HPDE6-E6E7 (cell line): ENCODE results near the gene PSPH.
A peak's percentile ranks its signal among the peaks of the same experiment; 100 is the strongest.
"Not testable (repeated sequence)": the region's sequence is repeated elsewhere in the genome, so short reads cannot be mapped to it uniquely, and the experiment has no call there.

ENCODE experiments used
- DNase-seq: peaks from one replicate; pipeline ENCODE4 v3.0.0; 2011; ENCODE audit warnings: missing footprints; ENCODE audit errors: extremely low spot score

The PSPH gene

GRCh38 chr7:56063500-56063881 is 12.2 kb upstream of the PSPH start:
- no peak for DNase-seq

DNA sequence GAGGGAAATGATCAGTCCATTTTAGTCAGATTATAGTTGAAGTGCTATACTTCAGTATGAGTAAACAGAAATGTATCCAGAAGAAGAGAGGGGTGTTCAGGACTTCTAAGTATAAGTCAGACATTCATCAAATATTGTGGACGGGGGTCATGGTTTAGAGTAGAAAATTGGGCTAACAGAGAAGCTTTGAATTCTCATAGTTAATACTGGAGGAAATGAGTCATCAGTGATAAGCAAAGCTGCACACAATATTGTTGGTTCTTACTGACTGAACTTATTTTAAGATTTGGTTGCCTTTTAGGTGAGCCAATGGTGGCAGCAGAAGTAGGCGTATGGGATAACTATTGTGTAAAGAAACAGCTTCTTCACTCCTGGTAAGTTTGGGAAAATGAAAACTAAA is 11.1 kb upstream of the PSPH start:
- DNase-seq: no peak

DNA sequence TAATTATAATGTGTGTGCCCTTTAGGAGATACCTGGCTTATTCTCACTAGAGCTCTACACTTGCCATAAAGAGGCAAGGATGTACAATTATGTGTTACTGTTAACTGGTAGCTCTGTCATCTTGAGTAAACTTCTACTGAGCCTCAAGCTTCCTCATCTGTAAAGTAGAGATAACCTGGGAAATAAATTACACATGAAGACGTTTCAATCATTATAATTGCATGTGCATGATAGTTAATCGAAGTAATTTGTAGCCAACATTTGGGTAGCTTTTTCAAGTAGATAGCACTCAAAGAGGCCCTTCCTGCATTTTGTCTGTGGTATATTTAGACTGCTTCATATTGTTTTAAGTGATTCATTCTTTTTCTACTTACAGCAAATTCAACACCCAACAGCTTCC is 2.7 kb upstream of the PSPH start:
- no peak for DNase-seq

DNA sequence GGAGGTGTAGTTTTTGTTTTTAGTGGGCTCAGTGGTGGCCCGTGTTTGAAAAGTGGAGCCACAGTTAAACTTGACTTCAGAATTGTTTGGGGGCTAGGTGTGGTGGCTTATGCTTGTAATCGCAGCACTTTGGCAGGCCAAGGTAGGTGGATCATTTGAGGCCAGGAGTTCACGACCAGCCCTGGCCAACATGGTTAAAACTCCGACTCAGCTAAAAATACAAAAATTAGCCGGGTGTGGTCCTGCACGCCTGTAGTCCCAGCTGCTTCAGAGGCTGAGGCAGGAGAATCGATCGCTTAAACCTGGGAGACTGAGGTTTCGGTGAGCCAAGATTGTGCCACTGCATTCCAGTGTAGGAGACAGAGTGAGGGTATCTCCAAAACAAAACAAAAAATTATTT is 2.1 kb upstream of the PSPH start:
- DNase-seq: no peak

DNA sequence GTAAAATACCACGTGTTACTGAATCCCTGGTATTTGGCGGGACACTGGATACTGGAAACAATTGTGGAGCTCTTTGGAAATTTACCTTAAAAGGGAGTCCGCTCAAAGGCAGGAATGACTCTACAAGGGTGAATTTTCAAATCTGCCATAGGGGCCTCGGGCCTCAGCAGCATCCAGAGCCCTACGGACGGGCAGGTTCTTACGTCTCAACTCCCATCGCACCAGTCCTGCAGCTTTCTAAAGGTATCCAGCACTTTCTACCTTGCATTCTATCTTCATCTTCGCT is 248 bp downstream of the PSPH start:
- peak; percentile 8 for DNase-seq

DNA sequence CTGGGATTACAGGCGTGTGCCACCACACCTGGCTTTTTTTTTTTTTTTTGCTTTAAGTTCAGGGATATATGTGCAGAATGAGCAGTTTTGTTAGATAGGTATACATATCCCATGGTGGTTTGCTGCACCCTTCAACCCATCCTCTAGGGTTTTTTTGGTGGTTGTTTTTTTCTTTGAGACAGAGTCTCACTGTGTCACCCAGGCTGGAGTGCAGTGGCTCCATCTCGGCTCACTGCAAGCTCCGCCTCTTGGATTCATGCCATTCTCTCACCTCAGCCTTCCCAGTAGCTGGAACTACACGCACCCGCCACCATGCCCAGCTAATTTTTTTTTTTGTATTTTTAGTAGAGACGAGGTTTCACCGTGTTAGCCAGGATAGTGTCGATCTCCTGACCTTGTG is 2.5 kb downstream of the PSPH start:
- DNase-seq: not testable (repeated sequence)

GRCh38 chr7:56048245-56048644 is 3.0 kb downstream of the PSPH start:
- no peak for DNase-seq

DNA sequence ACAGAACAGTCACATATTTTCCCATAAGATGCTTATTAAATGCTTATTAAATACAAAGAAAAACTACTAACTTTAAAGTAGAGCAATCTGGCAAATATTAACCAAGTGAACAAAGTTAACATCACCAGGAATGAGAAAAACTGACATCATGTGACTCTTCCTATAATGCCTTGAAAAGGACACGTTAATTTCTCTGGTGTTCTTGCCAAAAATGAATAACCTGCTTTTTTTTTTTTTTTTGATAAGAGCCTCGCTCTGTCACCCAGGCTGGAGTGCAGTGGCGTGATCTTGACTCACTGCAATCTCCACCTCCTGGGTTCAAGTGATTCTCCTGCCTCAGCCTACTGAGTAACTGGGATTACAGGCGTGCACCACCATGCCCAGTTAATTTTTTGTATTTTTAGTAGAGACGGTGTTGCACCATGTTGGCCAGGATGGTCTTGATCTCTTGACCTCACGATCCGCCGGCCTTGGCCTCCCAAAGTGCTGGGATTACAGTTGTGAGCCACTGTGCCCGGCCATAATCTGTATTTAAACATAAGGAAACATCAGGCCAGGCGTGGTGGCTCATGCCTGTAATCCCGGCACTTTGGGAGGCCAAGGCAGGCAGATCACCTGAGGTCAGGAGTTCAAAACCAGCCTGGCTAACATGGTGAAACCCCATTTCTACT is 3.7 kb downstream of the PSPH start:
- not testable (repeated sequence) for DNase-seq

DNA sequence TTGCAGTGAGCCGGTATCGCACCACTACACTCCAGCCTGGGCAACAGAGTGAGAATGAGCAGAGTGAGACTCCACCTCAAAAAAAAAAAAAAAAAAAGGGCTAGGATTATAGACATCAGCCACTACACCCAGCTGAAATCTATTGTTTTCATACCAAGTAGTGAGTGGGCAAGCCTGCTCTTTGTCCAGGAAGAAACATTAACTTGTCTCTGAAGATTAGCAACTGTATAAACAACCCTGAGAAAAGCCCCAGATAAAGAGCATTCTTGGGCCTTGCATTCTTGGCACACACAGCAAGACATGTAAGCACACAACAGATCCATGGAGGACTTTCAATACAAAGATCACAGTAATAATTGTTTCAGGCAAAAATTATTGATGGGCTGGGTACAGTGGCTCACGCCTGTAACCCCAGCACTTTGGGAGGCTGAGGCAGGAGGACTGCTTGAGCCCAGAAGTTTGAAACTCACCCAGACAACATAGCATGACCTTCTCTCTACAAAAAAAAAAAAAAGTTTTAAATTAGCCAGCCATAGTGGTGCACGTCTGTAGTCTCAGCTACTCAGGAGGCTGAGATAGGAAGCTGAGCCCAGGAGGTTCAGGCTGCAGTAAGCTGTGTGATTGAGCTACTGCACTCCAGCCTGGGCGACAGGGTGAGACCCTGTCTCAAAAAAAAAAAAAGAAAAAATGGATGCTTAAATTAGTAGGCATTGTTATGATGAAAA is 4.4 kb downstream of the PSPH start:
- no peak for DNase-seq

GRCh38 chr7:56045758-56046157 is 5.5 kb downstream of the PSPH start:
- DNase-seq: not testable (repeated sequence)

- DNase-seq: no peak
Observed at GRCh38 chr7:56040730-56041129, 10.5 kb downstream of the PSPH start.

DNA sequence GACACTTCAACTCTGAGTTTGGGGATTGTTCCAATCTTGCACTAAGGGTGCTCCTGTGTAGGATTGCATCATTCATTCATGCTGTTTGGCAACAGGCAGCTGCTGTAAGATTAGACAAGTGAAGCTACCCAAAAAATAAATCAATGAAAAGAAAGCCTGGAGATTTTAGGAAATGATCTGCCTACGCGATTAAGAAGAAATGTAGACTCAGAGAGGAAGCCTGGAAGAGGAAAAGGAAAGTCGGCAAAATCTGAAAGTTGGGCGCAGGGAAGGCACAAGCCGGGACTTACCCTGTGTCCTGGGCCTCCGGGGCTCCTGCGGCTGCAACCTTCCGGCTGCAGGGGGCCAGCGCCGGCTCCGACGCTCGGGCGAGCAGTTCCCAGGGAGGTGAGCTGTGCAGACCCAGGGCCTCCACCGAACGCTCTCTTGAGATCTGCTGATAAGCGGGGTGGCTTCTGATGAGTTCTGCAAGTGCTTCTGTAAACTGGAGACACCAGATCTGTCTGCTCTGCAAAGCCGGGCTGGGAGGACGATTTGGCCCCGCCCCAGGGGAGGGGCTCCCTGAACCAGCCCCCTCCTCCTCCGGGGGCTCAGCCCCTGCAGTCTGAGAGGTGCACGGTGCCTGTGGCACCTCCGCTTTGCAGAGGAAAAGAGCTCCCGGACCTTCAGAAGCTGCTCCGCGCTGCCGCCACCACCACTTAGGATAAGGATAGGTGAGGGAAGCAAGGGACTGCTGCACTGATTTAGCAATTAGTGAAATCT is 17.4 kb downstream of the PSPH start:
- peak; percentile 44 for DNase-seq

DNA sequence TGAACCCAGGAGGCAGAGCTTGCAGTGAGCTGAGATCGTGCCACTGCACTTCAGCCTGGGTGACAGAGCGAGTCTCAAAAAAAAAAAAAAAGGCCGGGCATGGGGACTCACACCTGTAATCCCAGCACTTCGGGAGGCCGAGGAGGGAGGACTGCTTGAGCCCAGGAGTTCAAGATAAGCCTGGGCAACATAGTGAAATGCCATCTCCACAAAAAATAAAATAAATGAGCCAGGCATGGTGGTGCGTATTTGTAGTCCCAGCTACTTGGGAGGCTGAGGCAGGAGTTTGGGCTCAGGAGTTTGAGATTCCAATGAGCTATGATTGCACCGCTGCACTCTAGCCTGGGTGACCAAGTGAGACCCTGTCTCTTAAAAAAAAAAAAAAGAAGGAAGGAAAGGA is 18.7 kb downstream of the PSPH start:
- not testable (repeated sequence) for DNase-seq

- DNase-seq: not testable (repeated sequence)
Observed at GRCh38 chr7:56031556-56031955, 19.7 kb downstream of the PSPH start.

- no peak for DNase-seq
Observed at GRCh38 chr7:56030340-56030739, 20.9 kb downstream of the PSPH start.

DNA sequence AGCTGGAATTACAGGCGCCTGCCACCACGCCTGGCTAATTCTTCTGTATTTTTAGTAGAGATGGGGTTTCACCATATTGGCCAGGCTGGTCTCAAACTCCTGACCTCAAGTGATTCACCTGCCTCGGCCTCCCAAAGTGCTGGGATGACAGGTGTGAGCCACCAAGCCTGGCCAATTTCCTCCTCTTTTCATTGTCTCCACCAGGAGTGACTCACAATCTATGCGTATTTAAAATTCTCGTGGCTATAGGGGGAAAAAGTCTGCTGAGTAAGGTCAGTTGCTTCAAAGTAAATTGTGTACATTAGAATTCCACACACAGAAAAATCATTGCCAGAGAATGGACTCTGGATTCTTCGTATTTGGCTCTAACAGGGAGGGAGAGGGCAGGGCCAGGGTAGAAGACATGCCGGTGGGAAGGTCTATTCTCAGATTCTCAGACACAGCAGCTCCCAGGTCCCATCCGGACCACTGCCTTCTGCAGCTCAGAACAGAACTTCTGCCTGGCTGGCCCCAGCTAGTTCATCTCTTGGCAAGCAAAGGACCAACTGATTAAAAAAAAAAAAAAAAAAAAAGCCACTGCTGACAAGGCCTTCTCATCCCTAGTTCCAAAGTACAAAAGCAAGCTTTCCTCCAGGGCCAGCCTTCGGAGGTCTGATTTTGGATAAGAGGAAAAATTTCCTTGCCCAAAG is 22.2 kb downstream of the PSPH start:
- DNase-seq: no peak

DNA sequence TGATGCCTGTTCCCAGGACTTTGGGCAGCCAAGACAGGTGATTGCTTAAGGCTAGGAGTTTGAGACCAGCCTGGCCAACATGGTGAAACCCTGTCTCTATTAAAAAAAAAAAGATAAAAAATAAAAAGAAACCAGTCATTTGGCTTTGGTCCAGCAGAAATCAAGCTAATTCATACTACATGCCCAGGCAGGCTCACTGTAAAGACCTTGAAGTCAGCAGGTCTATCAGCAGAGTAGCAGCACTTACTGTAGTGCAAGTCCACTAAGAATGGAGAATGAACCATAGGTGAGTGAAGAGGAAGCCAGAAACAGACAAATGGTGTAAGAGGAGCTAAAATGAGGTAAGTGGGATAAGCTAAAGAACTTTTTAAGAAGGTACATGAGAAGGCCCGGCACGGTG is 24.7 kb downstream of the PSPH start:
- DNase-seq: no peak

GRCh38 chr7:56023500-56023899 is 27.7 kb downstream of the PSPH start:
- no peak for DNase-seq

DNA sequence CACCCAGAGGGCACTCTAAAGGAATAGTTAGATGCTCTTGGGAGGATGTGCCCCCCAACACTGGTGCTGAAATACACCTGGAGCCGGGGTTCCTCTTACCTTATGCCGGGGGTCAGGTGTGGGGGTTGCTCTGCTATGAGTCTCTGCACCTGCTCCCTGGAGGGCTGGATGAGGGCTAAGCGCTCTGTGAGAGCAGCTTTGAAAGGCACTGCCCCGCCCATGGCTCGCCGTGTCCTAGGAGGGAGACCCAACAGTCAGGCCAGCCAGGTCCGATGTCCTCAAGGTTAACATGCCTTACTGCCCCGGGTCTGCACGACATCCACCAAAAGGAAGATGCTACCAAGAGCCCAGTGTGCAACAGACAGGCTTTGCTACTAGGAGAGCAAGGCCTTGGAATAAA is 31.7 kb downstream of the PSPH start:
- no peak for DNase-seq

DNA sequence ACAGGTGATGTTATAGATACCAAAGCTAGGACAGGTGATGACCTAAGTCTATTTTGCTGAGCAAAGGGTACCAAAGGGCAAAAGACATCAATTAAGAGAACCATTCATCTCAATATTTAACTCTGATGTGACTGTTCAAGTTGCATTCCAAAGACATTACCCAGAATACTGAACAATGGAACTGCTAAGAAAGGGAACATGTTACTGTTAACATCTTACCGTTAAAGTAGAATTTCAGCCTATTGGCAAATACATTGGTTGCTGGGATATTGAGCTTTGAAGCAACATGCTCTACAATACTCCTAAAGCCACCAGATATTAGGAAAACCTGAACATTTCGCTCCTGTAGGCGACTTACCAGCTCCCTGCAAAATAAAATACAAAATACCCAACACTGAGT is 34.2 kb downstream of the PSPH start:
- DNase-seq: not testable (repeated sequence)

DNA sequence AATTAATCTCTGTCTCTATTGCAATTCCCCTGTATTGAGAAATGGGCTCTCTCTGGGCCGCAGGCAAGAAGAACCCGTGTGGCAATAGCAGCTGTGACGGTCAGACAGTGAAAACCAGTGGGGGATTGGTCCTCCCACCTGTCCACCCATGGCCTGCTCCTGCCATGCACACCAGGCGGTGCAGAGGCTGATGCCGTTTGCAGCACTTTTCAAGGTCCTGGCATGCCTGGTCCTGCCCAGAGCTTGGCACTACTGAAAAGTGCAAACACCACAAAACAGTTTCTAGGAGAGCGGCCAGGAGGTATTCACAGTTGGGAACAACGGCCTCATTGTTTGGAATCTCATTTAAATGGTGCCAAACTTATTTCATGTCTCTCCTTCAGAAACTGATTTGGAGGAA is 41.5 kb downstream of the PSPH start:
- peak; percentile 63 for DNase-seq

DNA sequence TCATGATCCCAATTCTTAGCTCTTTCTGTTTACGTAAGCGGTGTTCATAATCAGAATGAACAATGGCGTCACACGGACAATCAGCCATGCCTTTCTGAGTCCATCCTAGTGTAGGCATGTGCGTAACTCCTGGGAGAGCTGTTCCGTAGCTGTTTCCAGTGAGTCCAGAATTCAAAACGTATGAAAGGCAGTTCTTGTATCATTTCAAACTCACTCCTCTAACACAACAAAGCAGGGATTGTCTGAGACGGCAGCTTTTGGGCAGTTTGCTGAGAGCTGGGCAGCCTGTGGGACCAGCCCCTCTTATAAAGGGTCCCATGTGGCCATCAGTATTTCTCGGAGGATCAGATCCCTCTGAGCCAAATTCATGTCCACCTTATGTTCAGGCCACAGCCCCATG is 43.4 kb downstream of the PSPH start:
- DNase-seq: no peak
